ENCODE measurements around the gene ADCY7.

Gene ADCY7

DNA sequence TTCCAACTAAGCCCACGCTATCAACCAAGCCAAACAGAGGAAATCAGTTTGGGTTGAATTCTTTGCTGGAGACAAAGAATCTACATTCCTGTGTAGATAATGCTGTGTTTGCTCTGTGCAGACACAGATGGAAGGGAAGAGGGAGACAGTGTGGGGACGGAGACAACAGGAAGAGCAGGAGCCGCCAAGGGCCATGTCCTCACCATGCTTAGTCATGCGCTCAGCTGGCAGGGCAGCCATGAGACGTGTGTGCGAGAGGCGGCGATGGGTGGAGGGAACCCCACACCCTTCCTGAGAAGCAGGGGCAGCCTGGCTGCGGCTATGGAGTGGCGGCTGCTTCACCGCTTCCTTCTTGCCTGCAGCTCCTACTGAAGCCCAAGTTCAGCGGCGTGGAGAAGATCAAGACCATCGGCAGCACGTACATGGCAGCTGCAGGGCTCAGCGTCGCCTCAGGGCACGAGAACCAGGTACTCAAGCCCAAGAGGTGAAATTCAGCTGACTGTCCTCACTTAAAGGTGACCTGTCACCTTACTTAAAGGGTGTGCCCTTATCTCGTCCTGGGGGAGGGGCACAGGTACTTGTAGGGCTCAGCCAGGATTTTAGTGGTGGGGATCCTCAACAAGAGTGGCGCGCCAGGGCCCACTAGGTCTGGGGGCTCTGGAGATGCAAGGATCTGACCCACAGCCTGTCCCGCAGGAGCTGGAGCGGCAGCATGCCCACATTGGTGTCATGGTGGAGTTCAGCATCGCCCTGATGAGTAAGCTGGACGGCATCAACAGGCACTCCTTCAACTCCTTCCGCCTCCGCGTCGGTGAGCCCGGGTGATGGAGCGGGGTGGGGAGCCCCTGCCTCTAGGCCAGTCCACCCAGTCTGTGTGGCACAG is 47.5 kb downstream of the ADCY7 start:
- peak; percentile 75 to 79 for DNase-seq (ENCODE audit: low read depth in 2 of 2)

GRCh38 chr16:50314665-50315064 is 48.3 kb downstream of the ADCY7 start:
- no peak for DNase-seq (ENCODE audit: low read depth in 2 of 2)
- TF ChIP-seq CTCF (IDR thresholded peaks at IDR 0.05; ENCODE audit: low read depth, low read length) = no peak
- no peak overlapping the region for H3K4me3 ChIP-seq (replicated peaks in 1 of 2; ENCODE audit: low read depth in 2 of 2, low read length in 2 of 2)

More for the DNA sequence above, 47.5 kb downstream of the ADCY7 start:
- no peak overlapping the region for H3K4me3 ChIP-seq (replicated peaks in 1 of 2; ENCODE audit: low read depth in 2 of 2, low read length in 2 of 2)
- no peak for TF ChIP-seq CTCF (IDR thresholded peaks at IDR 0.05; ENCODE audit: low read depth, low read length)

- no peak for DNase-seq (ENCODE audit: low read depth in 2 of 2)
- TF ChIP-seq CTCF (IDR thresholded peaks at IDR 0.05; ENCODE audit: low read depth, low read length) = no peak
- H3K4me3 ChIP-seq (replicated peaks in 1 of 2; ENCODE audit: low read depth in 2 of 2, low read length in 2 of 2) = no peak overlapping the region
Observed at GRCh38 chr16:50315346-50315997, 49.1 kb downstream of the ADCY7 start.

- no peak for TF ChIP-seq CTCF (IDR thresholded peaks at IDR 0.05; ENCODE audit: low read depth, low read length)
- no peak for DNase-seq (ENCODE audit: low read depth in 2 of 2)
- no peak overlapping the region for H3K4me3 ChIP-seq (replicated peaks in 1 of 2; ENCODE audit: low read depth in 2 of 2, low read length in 2 of 2)
Observed at GRCh38 chr16:50316102-50316847, 49.9 kb downstream of the ADCY7 start.

DNA sequence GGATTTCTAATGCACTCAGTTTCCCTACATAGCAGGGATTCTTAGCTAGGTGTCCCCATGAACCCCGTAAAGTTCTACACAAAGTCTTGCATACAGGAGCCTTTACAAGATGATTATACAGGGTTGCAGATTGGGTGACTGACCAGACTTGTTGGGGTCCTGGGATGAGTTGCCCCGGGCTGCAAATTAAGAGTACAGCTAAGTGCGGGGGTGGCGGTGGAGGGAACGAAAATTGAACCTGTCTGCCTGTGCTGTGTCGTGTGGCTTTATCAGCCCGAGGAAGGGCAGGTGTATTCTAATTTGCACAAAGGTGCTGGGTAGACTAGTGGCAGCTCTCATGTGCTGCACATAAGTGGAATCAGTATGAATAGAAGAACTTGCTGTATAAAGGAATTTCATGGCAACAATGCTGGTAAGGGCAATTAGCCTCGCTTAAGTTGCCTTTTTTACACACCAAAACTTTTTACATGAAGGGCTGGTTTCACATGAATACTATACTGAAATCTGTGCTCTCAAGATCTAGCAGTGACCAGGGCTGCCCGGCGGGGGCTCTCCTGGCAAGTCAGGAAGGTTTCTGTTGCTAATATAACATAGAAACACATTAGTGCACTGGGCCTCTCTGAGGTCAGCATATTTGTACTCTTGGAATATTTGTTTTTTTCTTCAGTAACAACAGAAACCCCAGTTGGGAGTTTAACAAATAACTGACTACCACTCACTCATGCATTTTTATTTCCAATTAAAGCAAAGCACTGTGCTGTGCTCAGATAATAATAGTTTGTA is 50.7 kb downstream of the ADCY7 start:
- no peak for DNase-seq (ENCODE audit: low read depth in 2 of 2)
- H3K4me3 ChIP-seq (replicated peaks in 1 of 2; ENCODE audit: low read depth in 2 of 2, low read length in 2 of 2) = no peak overlapping the region
- TF ChIP-seq CTCF (IDR thresholded peaks at IDR 0.05; ENCODE audit: low read depth, low read length) = no peak
